Left lung (tissue), 10 donors: Measurements from ENCODE around the gene AHDC1. TPM values are rescaled to one million over a fixed set of nuclear protein-coding genes. Genes with fewer than 3 reads are reported as not detected.
A peak's percentile ranks its signal among the peaks of the same experiment; 100 is the strongest.

Experiments
- ATAC-seq: fragments of 200-7000 bp; cut with Tn5 transposase; one replicate; pipeline ENCODE4 v1.9.1; 2020; ENCODE audit warnings: moderate library complexity
- DNase-seq, 4 donors: peaks; one replicate each; pipeline ENCODE4 v3.0.0-alpha.2; 2013 to 2020
- H3K27ac ChIP-seq, 2 donors: fragments of 200-600 bp; sonication (generic) in 1 of 2; one replicate each; pipeline versions ENCODE4 v1.5.0 to v1.8.0; 2020 to 2021
- H3K27me3 ChIP-seq, 2 donors: fragments of 200-600 bp; sonication (generic) in 1 of 2; one replicate each; pipeline versions ENCODE4 v1.5.0 to v1.8.0; 2020 to 2021
- H3K36me3 ChIP-seq, 2 donors: fragments of 200-600 bp; sonication (generic) in 1 of 2; one replicate each; pipeline versions ENCODE4 v1.5.0 to v1.8.0; 2020 to 2021
- H3K4me1 ChIP-seq, 2 donors: fragments of 200-600 bp; one replicate each; pipeline ENCODE4 v1.8.0; 2021
- H3K4me3 ChIP-seq, 2 donors: fragments of 200-600 bp; sonication (generic) in 1 of 2; one replicate each; pipeline versions ENCODE4 v1.5.0 to v1.8.0; 2020 to 2021; ENCODE audit warnings: mild to moderate bottlenecking in 1 of 2
- H3K9me3 ChIP-seq, 2 donors: fragments of 200-600 bp; sonication (generic) in 1 of 2; one replicate each; pipeline versions ENCODE4 v1.5.0 to v1.8.0; 2020 to 2021
- intact Hi-C, 2 donors: fragments of 100-400 bp; cut with DNase I; formaldehyde crosslinking; loops; one replicate each; pipeline versions ENCODE4 v1.11.2 to v1.14.2; 2022
- polyA plus RNA-seq, 6 donors: library from polyadenylated mRNA; unstranded; fragments of 120-200 nt; gene quantifications; one replicate each; pipeline ENCODE4 v1.2.1, GENCODE V29; 2013; ENCODE audit not compliant: insufficient read length in 6 of 6
- total RNA-seq, 2 donors: library from RNA; stranded (reverse); fragmentation: NEBNext Ultra II Directional; extraction: Animal tissue kit (Norgen Biotek cat#: 25700); gene quantifications; one replicate each; pipeline ENCODE4 v1.2.1, GENCODE V29; 2021
- TF ChIP-seq, protein P1 (sequence below), 2 donors: fragments of 200-600 bp; sonication (generic) in 1 of 2; IDR thresholded peaks; one replicate each; pipeline versions ENCODE4 v1.5.0 to v1.8.0; 2021; ENCODE audit warnings: antibody characterized with exemption in 2 of 2
- donor health status: DM: no; HTN: yes; CAD: no.
- donor health status: DM: no; HTN: no; CAD: no.

AHDC1 gene
- total and polyA plus RNA-seq, 8 donors, result 32.2 to 48.8 (median 41.2) TPM

DNA sequence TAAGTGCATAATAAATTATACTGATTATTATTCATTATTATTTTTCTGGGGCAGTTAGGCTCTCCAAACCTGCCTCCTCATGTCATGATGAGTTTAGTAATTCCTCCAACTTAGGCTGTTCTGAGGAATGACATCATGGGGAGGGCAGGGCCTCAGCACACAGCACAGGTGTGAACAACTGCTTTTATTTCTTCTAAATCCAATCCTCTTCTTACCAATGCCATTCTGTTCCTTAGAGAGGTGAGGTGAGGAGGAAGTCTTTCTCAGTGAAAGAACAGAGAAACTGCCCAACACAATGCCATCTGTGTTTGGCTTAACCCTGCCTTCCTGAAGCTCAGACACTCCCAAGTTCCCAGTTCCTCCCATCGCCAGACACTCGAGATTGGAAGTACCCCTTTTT lies 68.6 kb downstream of the AHDC1 start:
- Histone ChIP-seq H3K4me1 (peaks cover 10 to 37% of the 10 kb centered on the region in 2 donors), H3K4me3 (no peak overlapping the region), H3K9me3 (no peaks in the 10 kb centered on the region), H3K36me3 (peaks cover 0 to 24% of the 10 kb centered on the region in 2 donors), H3K27ac (no peak overlapping the region), H3K27me3 (no peaks in the 10 kb centered on the region)
- DNase-seq (no peak), ATAC-seq (no peak)
- TF ChIP-seq, protein P1, sequence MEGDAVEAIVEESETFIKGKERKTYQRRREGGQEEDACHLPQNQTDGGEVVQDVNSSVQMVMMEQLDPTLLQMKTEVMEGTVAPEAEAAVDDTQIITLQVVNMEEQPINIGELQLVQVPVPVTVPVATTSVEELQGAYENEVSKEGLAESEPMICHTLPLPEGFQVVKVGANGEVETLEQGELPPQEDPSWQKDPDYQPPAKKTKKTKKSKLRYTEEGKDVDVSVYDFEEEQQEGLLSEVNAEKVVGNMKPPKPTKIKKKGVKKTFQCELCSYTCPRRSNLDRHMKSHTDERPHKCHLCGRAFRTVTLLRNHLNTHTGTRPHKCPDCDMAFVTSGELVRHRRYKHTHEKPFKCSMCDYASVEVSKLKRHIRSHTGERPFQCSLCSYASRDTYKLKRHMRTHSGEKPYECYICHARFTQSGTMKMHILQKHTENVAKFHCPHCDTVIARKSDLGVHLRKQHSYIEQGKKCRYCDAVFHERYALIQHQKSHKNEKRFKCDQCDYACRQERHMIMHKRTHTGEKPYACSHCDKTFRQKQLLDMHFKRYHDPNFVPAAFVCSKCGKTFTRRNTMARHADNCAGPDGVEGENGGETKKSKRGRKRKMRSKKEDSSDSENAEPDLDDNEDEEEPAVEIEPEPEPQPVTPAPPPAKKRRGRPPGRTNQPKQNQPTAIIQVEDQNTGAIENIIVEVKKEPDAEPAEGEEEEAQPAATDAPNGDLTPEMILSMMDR (IDR thresholded peaks at IDR 0.05), result no peak
- intact Hi-C loops, result no loop called here

DNA sequence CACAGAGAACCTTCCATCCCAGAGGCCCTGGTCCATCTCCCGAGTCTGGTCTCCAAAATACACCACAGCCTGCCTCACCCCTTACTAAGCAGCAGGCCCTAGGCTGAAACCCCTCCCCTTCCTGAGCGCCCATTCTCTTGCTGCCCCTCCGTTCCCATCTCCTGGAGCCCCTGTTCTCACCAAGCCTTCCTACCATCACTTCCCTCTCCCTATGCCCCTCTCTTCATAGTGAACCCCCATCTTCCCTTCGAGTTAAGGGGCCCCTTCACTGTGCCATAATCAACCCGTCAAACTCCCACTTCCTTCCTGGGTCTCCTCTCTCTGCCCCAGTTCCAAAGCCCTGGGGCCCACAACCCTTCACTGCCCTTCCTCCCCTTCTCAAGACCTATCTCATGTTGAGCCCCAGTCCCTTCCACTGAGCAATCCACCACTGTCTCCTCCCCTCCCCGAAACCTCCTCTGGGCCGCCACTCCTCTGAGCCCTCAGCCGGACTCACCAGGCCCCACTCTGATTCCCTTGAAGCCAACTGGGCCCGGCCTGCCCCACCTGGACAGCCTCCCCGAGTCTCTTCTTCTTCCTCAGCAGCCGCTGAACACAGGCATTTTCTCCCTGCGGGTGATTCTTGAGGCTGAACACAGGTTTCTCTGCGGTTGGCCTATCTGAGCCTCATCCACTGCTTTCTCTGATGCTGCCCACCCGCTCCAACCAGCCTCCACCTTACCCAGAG lies 71.8 kb downstream of the AHDC1 start:
- H3K4me1 ChIP-seq, result peaks cover 28 to 46% of the 10 kb centered on the region in 2 donors
- peaks cover 0 to 18% of the 10 kb centered on the region in 2 donors for H3K27me3 ChIP-seq
- peaks cover 0 to 24% of the 10 kb centered on the region in 2 donors for H3K36me3 ChIP-seq
- DNase-seq (no peak), ATAC-seq (no peak)
- H3K4me3 ChIP-seq, result no peak overlapping the region
- H3K27ac ChIP-seq, result no peak overlapping the region
- H3K9me3 ChIP-seq, result no peaks in the 10 kb centered on the region
- TF ChIP-seq, protein P1 (IDR thresholded peaks at IDR 0.05), result no peak
- intact Hi-C loops, result no loop called here

DNA sequence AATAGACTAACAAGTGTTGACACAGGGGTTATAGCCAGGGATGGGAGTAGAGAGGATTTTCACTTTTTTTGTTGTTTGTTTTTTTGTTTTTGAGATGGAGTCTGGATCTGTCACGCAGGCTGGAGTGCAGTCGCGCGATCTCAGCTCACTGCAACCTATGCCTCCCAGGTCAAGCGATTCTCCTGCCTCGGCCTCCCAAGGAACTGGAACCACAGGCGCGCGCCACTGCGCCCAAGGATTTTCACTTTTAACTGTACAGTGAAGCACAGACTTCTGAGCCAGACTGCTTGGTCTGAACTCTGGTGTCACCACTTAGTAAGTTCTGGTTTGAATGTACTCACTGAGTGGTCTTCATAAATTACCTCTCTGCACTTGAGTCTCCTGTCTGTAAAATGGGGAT lies 73.8 kb downstream of the AHDC1 start:
- DNase-seq (peak in 1 of 4 donors; percentile 61), ATAC-seq (no peak)
- TF ChIP-seq, protein P1 (IDR thresholded peaks at IDR 0.05), result no peak
- H3K4me1 ChIP-seq, result peaks cover 39 to 51% of the 10 kb centered on the region in 2 donors
- no peak overlapping the region for H3K4me3 ChIP-seq
- no peaks in the 10 kb centered on the region for H3K9me3 ChIP-seq
- intact Hi-C loops, result no loop called here
- peaks cover 0 to 18% of the 10 kb centered on the region in 2 donors for H3K27me3 ChIP-seq
- H3K36me3 ChIP-seq, result peaks cover 0 to 24% of the 10 kb centered on the region in 2 donors
- H3K27ac ChIP-seq, result no peak overlapping the region

DNA sequence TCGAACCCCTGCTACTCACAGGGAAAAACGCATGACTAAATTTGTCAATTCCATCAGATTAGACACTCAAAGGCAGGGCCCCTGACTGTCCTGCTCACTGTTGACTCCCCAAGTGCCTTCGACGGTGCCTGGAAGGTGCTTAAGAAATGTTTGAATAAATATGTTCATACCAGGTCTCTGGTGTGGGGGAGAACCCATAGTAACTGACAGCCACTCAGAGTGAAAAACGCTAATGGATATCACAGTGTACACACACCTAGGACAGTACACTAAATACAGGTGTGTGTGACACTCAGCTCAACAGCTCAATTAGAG lies 74.3 kb downstream of the AHDC1 start:
- ATAC-seq (no peak), DNase-seq (no peak)
- no peaks in the 10 kb centered on the region for H3K9me3 ChIP-seq
- TF ChIP-seq, protein P1 (IDR thresholded peaks at IDR 0.05), result no peak
- H3K27ac ChIP-seq, result peak overlapping the region; percentile 68 to 81
- peaks cover 0 to 18% of the 10 kb centered on the region in 2 donors for H3K27me3 ChIP-seq
- no peak overlapping the region for H3K4me3 ChIP-seq
- intact Hi-C loops, result no loop called here
- peaks cover 0 to 20% of the 10 kb centered on the region in 2 donors for H3K36me3 ChIP-seq
- peaks cover 42 to 56% of the 10 kb centered on the region in 2 donors for H3K4me1 ChIP-seq

DNA sequence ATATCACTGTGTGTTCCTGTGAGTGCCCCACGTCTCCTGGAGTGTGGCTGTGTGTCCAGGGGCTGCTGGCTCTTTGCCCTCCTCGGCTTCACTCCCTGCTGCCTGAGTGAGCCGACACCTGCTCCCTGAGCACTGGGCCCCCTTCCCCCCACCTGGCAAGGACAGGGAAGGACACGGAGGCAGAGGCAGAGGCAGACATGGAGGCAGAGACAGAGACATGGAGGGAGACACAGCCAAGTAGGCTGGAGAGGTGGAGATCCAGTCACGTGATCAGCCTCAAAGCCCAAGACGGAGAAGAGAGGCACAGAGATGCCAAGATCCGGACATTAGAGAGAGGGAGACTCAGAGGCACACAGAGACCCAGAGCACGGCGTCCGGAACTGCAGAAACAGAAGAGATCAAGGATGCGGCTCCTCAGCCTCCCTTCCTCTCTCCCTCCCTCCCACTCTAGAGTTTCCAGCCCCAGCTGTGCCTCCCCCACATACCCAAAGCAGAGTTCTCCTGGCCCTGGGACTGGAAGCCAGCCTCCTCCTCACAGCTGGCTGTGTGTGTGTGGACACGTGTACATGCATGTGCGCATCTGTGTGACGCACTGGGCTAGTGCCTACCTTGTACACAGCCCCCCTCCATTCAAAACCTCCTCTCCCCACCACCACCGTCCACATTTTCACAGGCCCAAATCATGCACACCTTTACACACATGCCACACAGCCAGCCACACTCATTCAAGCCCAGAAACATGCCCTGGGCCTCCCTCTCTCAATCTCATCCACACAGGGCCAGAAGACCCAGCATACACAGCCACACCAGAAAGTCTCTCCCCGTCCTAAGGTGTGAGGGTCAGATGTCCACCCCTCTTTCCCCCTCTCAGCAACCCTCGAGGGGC lies 74.9 kb downstream of the AHDC1 start:
- intact Hi-C loops, result no loop called here
- TF ChIP-seq, protein P1 (IDR thresholded peaks at IDR 0.05), result no peak
- no peaks in the 10 kb centered on the region for H3K9me3 ChIP-seq
- H3K36me3 ChIP-seq, result peaks cover 0 to 15% of the 10 kb centered on the region in 2 donors
- ATAC-seq (peak; percentile 51), DNase-seq (peak in 3 of 4 donors; percentile 65 to 74 (median 72))
- H3K27ac ChIP-seq, result peak overlapping the region; percentile 68 to 81
- peaks cover 42 to 60% of the 10 kb centered on the region in 2 donors for H3K4me1 ChIP-seq
- peaks cover 0 to 18% of the 10 kb centered on the region in 2 donors for H3K27me3 ChIP-seq
- peak overlapping the region; percentile 37 to 38 for H3K4me3 ChIP-seq
